ENCODE measurements around the gene ADGRL2. TPM values are rescaled to one million over a fixed set of nuclear protein-coding genes. Genes with fewer than 3 reads are reported as not detected.

ADGRL2 gene
- total RNA-seq, 1 donor from 2014 or later = 85.4 TPM

DNA sequence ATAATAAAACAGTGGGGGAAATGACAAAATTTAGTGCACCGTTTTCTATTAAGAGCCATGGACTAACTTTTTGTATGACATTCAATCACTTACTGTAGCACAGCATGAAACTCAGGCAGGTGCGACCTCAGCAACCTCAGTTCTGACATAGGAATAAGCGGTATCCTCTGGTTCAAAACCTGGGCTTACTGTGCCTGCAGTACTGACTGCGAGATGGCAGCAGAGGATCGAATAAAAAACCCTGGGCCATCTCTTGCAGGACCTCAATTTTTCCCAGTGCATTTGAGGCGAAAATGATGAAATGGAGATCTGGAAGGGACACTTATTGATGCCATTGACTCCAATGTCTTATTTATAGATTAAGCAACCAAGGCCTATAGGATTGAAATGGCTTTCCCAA lies 214.7 kb downstream of the ADGRL2 start:
- TF ChIP-seq, protein P1, sequence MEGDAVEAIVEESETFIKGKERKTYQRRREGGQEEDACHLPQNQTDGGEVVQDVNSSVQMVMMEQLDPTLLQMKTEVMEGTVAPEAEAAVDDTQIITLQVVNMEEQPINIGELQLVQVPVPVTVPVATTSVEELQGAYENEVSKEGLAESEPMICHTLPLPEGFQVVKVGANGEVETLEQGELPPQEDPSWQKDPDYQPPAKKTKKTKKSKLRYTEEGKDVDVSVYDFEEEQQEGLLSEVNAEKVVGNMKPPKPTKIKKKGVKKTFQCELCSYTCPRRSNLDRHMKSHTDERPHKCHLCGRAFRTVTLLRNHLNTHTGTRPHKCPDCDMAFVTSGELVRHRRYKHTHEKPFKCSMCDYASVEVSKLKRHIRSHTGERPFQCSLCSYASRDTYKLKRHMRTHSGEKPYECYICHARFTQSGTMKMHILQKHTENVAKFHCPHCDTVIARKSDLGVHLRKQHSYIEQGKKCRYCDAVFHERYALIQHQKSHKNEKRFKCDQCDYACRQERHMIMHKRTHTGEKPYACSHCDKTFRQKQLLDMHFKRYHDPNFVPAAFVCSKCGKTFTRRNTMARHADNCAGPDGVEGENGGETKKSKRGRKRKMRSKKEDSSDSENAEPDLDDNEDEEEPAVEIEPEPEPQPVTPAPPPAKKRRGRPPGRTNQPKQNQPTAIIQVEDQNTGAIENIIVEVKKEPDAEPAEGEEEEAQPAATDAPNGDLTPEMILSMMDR (IDR thresholded peaks at IDR 0.05; ENCODE audit: unreplicated experiment) = no peak
- no peaks in the 10 kb centered on the region for H3K9me3 Mint-ChIP-seq (ENCODE audit: unreplicated experiment)
- H3K27ac Mint-ChIP-seq (ENCODE audit: unreplicated experiment) = no peak overlapping the region
- H3K4me1 Mint-ChIP-seq (ENCODE audit: unreplicated experiment) = no peaks in the 10 kb centered on the region
- DNase-seq (ENCODE audit: low spot score) = no peak
- H3K36me3 Mint-ChIP-seq (ENCODE audit: low read depth, unreplicated experiment) = no peaks in the 10 kb centered on the region
- H3K4me3 Mint-ChIP-seq (ENCODE audit: unreplicated experiment) = no peak overlapping the region
- peaks cover 1% of the 10 kb centered on the region for H3K27me3 Mint-ChIP-seq (ENCODE audit: unreplicated experiment)

- H3K4me3 Mint-ChIP-seq (ENCODE audit: unreplicated experiment) = no peak overlapping the region
- H3K27ac Mint-ChIP-seq (ENCODE audit: unreplicated experiment) = no peak overlapping the region
- no peaks in the 10 kb centered on the region for H3K36me3 Mint-ChIP-seq (ENCODE audit: low read depth, unreplicated experiment)
- H3K4me1 Mint-ChIP-seq (ENCODE audit: unreplicated experiment) = no peaks in the 10 kb centered on the region
- no peaks in the 10 kb centered on the region for H3K9me3 Mint-ChIP-seq (ENCODE audit: unreplicated experiment)
- H3K27me3 Mint-ChIP-seq (ENCODE audit: unreplicated experiment) = peaks cover 3% of the 10 kb centered on the region
- DNase-seq (ENCODE audit: low spot score) = no peak
- TF ChIP-seq, protein P1 (IDR thresholded peaks at IDR 0.05; ENCODE audit: unreplicated experiment) = no peak
Observed at GRCh38 chr1:82018319-82018718, 217.6 kb downstream of the ADGRL2 start.

DNA sequence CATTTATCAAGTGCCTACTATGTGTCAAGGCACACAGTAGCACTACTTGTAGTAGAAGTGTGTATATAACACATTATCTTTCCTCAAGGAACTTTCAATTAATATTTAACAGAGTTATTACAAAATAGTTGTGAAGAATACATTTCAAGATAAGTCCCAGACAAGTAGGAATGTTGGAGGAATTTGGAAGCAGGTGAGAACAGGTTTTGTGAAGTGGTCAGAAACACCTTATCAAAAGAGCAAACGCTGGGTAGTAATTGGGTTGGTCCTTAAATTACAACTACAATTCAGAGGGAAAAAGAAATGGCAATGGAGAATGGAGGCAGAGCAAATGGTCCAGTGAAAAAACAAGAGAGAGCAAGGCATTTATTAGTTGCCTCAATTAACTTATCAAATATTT lies 218.8 kb downstream of the ADGRL2 start:
- Mint-ChIP-seq H3K36me3 (ENCODE audit: low read depth, unreplicated experiment) (no peaks in the 10 kb centered on the region), H3K9me3 (ENCODE audit: unreplicated experiment) (no peaks in the 10 kb centered on the region), H3K4me1 (ENCODE audit: unreplicated experiment) (no peaks in the 10 kb centered on the region), H3K4me3 (ENCODE audit: unreplicated experiment) (no peak overlapping the region), H3K27me3 (ENCODE audit: unreplicated experiment) (peaks cover 3% of the 10 kb centered on the region), H3K27ac (ENCODE audit: unreplicated experiment) (no peak overlapping the region)
- no peak for DNase-seq (ENCODE audit: low spot score)
- TF ChIP-seq, protein P1 (IDR thresholded peaks at IDR 0.05; ENCODE audit: unreplicated experiment) = no peak

DNA sequence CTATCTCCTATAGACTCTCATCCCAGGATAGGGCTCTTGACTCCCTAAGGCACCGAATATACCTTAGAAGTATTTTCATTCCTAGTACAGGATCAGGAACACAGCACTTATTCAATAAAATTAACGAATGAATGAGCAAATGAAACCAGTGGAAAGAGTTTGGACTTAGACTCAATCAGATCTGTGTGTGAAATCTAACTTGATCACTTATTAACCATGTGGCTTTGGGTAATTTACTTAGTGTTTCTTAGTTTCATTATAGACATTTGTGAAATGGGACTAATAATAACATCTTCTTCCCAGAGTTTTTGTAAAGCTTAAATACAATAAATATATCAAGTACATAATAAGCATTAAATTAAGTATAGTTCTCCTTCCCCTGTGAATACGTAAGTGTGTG lies 230.1 kb downstream of the ADGRL2 start:
- no peak for DNase-seq (ENCODE audit: low spot score)
- H3K4me1 Mint-ChIP-seq (ENCODE audit: unreplicated experiment) = no peaks in the 10 kb centered on the region
- H3K4me3 Mint-ChIP-seq (ENCODE audit: unreplicated experiment) = no peak overlapping the region
- H3K9me3 Mint-ChIP-seq (ENCODE audit: unreplicated experiment) = no peaks in the 10 kb centered on the region
- TF ChIP-seq, protein P1 (IDR thresholded peaks at IDR 0.05; ENCODE audit: unreplicated experiment) = no peak
- no peaks in the 10 kb centered on the region for H3K36me3 Mint-ChIP-seq (ENCODE audit: low read depth, unreplicated experiment)
- H3K27ac Mint-ChIP-seq (ENCODE audit: unreplicated experiment) = no peak overlapping the region
- no peaks in the 10 kb centered on the region for H3K27me3 Mint-ChIP-seq (ENCODE audit: unreplicated experiment)

DNA sequence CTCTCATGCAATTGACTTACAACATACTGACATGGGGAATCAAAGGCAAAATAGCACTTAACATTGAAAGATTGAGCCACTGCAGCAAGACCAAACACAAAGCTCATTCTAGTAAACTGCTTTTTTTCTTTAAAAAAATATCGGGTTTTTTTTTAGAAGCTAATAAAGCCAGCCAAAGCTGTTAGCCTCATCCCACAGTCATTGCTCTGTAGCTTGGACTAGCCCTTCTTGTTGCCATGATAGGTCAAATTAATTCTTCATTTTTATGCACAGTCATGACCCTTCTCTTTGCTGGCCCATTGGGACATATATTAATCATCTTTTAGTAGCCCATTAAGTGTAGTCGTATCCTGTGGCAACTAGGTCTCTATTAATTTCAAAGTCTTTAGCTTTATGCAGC lies 231.3 kb downstream of the ADGRL2 start:
- Mint-ChIP-seq H3K27ac (ENCODE audit: unreplicated experiment) (no peak overlapping the region), H3K9me3 (ENCODE audit: unreplicated experiment) (no peaks in the 10 kb centered on the region), H3K4me3 (ENCODE audit: unreplicated experiment) (no peak overlapping the region), H3K36me3 (ENCODE audit: low read depth, unreplicated experiment) (no peaks in the 10 kb centered on the region), H3K27me3 (ENCODE audit: unreplicated experiment) (no peaks in the 10 kb centered on the region), H3K4me1 (ENCODE audit: unreplicated experiment) (no peaks in the 10 kb centered on the region)
- no peak for DNase-seq (ENCODE audit: low spot score)
- TF ChIP-seq, protein P1 (IDR thresholded peaks at IDR 0.05; ENCODE audit: unreplicated experiment) = no peak
